ENCODE measurements around the gene LRRK1. TPM values are rescaled to one million over a fixed set of nuclear protein-coding genes. Genes with fewer than 3 reads are reported as not detected.

Gene LRRK1
- total RNA-seq, 2 experiments from 2014 or later, result 1.2 to 1.9 TPM

- Mint-ChIP-seq H3K27ac (no peak overlapping the region), H3K36me3 (no peaks in the 10 kb centered on the region), H3K9me3 (ENCODE audit: low read depth) (no peaks in the 10 kb centered on the region), H3K4me1 (peaks cover 18% of the 10 kb centered on the region), H3K4me3 (no peak overlapping the region), H3K27me3 (peaks cover 42% of the 10 kb centered on the region)
- DNase-seq, result peak; percentile 30
- no peak for ATAC-seq
- CTCF ChIA-PET, result interaction anchor here (11.2 kb wide), 1 partner anchor 83 kb away, joined by 289 read pairs; no protein-coding TSS in a partner anchor
Observed at GRCh38 chr15:100924436-100924835, 5.3 kb downstream of the LRRK1 start.

- CTCF ChIA-PET, result no interaction called here
- ATAC-seq (no peak), DNase-seq (no peak)
- Mint-ChIP-seq H3K4me1 (peaks cover 15% of the 10 kb centered on the region), H3K36me3 (no peaks in the 10 kb centered on the region), H3K27me3 (peaks cover 34% of the 10 kb centered on the region), H3K9me3 (ENCODE audit: low read depth) (no peaks in the 10 kb centered on the region), H3K27ac (no peak overlapping the region), H3K4me3 (no peak overlapping the region)
Observed at GRCh38 chr15:100925480-100925879, 6.3 kb downstream of the LRRK1 start.

- H3K27me3 Mint-ChIP-seq, result peaks cover 28% of the 10 kb centered on the region
- no peaks in the 10 kb centered on the region for H3K9me3 Mint-ChIP-seq (ENCODE audit: low read depth)
- no peaks in the 10 kb centered on the region for H3K36me3 Mint-ChIP-seq
- no peak overlapping the region for H3K4me3 Mint-ChIP-seq
- CTCF ChIA-PET, result interaction anchor here (1.9 to 3.3 kb wide), 2 partner anchors 8 to 80 kb away, joined by 5 to 13 read pairs; no protein-coding TSS in a partner anchor
- peak; percentile 39 for DNase-seq
- H3K27ac Mint-ChIP-seq, result no peak overlapping the region
- ATAC-seq, result no peak
- H3K4me1 Mint-ChIP-seq, result peaks cover 9% of the 10 kb centered on the region
Observed at GRCh38 chr15:100926258-100926657, 7.1 kb downstream of the LRRK1 start.

- Mint-ChIP-seq H3K4me1 (peaks cover 6% of the 10 kb centered on the region), H3K4me3 (no peak overlapping the region), H3K9me3 (ENCODE audit: low read depth) (no peaks in the 10 kb centered on the region), H3K27me3 (peaks cover 20% of the 10 kb centered on the region), H3K36me3 (no peaks in the 10 kb centered on the region), H3K27ac (no peak overlapping the region)
- DNase-seq (peak; percentile 38), ATAC-seq (no peak)
- CTCF ChIA-PET, result interaction anchor here (1.9 to 3.3 kb wide), 2 partner anchors 9 to 80 kb away, joined by 5 to 13 read pairs; no protein-coding TSS in a partner anchor
Observed at GRCh38 chr15:100926971-100927756, 8.0 kb downstream of the LRRK1 start.

GRCh38 chr15:100928632-100929280 lies 9.6 kb downstream of the LRRK1 start:
- no peak overlapping the region for H3K4me3 Mint-ChIP-seq
- CTCF ChIA-PET, result interaction anchor here (1.2 to 3.3 kb wide), 2 partner anchors 11 to 80 kb away, joined by 4 to 13 read pairs; no protein-coding TSS in a partner anchor
- DNase-seq (peak; percentile 21), ATAC-seq (no peak)
- no peaks in the 10 kb centered on the region for H3K9me3 Mint-ChIP-seq (ENCODE audit: low read depth)
- H3K36me3 Mint-ChIP-seq, result no peaks in the 10 kb centered on the region
- no peak overlapping the region for H3K27ac Mint-ChIP-seq
- peaks cover 10% of the 10 kb centered on the region for H3K27me3 Mint-ChIP-seq
- H3K4me1 Mint-ChIP-seq, result no peaks in the 10 kb centered on the region

- CTCF ChIA-PET, result interaction anchor here (1.2 to 3.3 kb wide), 2 partner anchors 12 to 79 kb away, joined by 4 to 13 read pairs; no protein-coding TSS in a partner anchor
- no peak overlapping the region for H3K4me3 Mint-ChIP-seq
- no peak for DNase-seq
Observed at GRCh38 chr15:100929641-100930042, 10.5 kb downstream of the LRRK1 start.

GRCh38 chr15:100930306-100930848 lies 11.2 kb downstream of the LRRK1 start:
- CTCF ChIA-PET, result interaction anchor here (2.0 kb wide), 1 partner anchor 12 kb away, joined by 7 read pairs; the partner anchor contains the start of gene LRRK1
- Mint-ChIP-seq H3K4me1 (no peaks in the 10 kb centered on the region), H3K9me3 (ENCODE audit: low read depth) (no peaks in the 10 kb centered on the region), H3K36me3 (no peaks in the 10 kb centered on the region), H3K27ac (no peak overlapping the region), H3K27me3 (peaks cover 7% of the 10 kb centered on the region), H3K4me3 (no peak overlapping the region)
- no peak for DNase-seq
- ATAC-seq, result no peak

More at GRCh38 chr15:100929641-100930042, 10.5 kb downstream of the LRRK1 start:
- Mint-ChIP-seq H3K9me3 (ENCODE audit: low read depth) (no peaks in the 10 kb centered on the region), H3K27me3 (peaks cover 7% of the 10 kb centered on the region), H3K27ac (no peak overlapping the region), H3K4me1 (no peaks in the 10 kb centered on the region), H3K36me3 (no peaks in the 10 kb centered on the region)
- no peak for ATAC-seq

GRCh38 chr15:100931143-100931890 lies 12.2 kb downstream of the LRRK1 start:
- DNase-seq, result no peak
- Mint-ChIP-seq H3K4me3 (no peak overlapping the region), H3K27ac (no peak overlapping the region), H3K4me1 (no peaks in the 10 kb centered on the region), H3K36me3 (no peaks in the 10 kb centered on the region), H3K27me3 (peaks cover 7% of the 10 kb centered on the region), H3K9me3 (ENCODE audit: low read depth) (no peaks in the 10 kb centered on the region)
- CTCF ChIA-PET, result interaction anchor here (2.0 kb wide), 1 partner anchor 13 kb away, joined by 7 read pairs; the partner anchor contains the start of gene LRRK1
- no peak for ATAC-seq

- Mint-ChIP-seq H3K4me3 (no peak overlapping the region), H3K36me3 (no peaks in the 10 kb centered on the region), H3K4me1 (no peaks in the 10 kb centered on the region), H3K27me3 (peaks cover 7% of the 10 kb centered on the region), H3K9me3 (ENCODE audit: low read depth) (no peaks in the 10 kb centered on the region), H3K27ac (no peak overlapping the region)
- CTCF ChIA-PET, result interaction anchor here (0.7 kb wide), 1 partner anchor 75 kb away, joined by 5 read pairs; no protein-coding TSS in a partner anchor
- ATAC-seq (no peak), DNase-seq (no peak)
Observed at GRCh38 chr15:100932676-100933348, 13.7 kb downstream of the LRRK1 start.

- CTCF ChIA-PET, result no interaction called here
- DNase-seq, result no peak
- H3K36me3 Mint-ChIP-seq, result no peaks in the 10 kb centered on the region
- no peak overlapping the region for H3K4me3 Mint-ChIP-seq
- H3K27ac Mint-ChIP-seq, result no peak overlapping the region
- peaks cover 7% of the 10 kb centered on the region for H3K27me3 Mint-ChIP-seq
- no peak for ATAC-seq
- H3K4me1 Mint-ChIP-seq, result no peaks in the 10 kb centered on the region
- no peaks in the 10 kb centered on the region for H3K9me3 Mint-ChIP-seq (ENCODE audit: low read depth)
Observed at GRCh38 chr15:100934166-100934565, 15.0 kb downstream of the LRRK1 start.

- DNase-seq (peak; percentile 18), ATAC-seq (no peak)
- Mint-ChIP-seq H3K9me3 (ENCODE audit: low read depth) (no peaks in the 10 kb centered on the region), H3K4me3 (no peak overlapping the region), H3K4me1 (no peaks in the 10 kb centered on the region), H3K27me3 (peaks cover 7% of the 10 kb centered on the region), H3K36me3 (no peaks in the 10 kb centered on the region), H3K27ac (no peak overlapping the region)
- CTCF ChIA-PET, result no interaction called here
Observed at GRCh38 chr15:100934726-100935125, 15.6 kb downstream of the LRRK1 start.

GRCh38 chr15:100937171-100937570 lies 18.0 kb downstream of the LRRK1 start:
- H3K9me3 Mint-ChIP-seq (ENCODE audit: low read depth), result no peaks in the 10 kb centered on the region
- ATAC-seq (no peak), DNase-seq (no peak)
- H3K4me1 Mint-ChIP-seq, result no peaks in the 10 kb centered on the region
- CTCF ChIA-PET, result no interaction called here
- H3K36me3 Mint-ChIP-seq, result no peaks in the 10 kb centered on the region
- no peak overlapping the region for H3K4me3 Mint-ChIP-seq
- H3K27ac Mint-ChIP-seq, result no peak overlapping the region
- peaks cover 6% of the 10 kb centered on the region for H3K27me3 Mint-ChIP-seq
